ENCODE results near the gene EPYC.

The EPYC gene

GRCh38 chr12:90979951-90980350 lies 24.8 kb downstream of the EPYC start:
- TF ChIP-seq, protein P1, sequence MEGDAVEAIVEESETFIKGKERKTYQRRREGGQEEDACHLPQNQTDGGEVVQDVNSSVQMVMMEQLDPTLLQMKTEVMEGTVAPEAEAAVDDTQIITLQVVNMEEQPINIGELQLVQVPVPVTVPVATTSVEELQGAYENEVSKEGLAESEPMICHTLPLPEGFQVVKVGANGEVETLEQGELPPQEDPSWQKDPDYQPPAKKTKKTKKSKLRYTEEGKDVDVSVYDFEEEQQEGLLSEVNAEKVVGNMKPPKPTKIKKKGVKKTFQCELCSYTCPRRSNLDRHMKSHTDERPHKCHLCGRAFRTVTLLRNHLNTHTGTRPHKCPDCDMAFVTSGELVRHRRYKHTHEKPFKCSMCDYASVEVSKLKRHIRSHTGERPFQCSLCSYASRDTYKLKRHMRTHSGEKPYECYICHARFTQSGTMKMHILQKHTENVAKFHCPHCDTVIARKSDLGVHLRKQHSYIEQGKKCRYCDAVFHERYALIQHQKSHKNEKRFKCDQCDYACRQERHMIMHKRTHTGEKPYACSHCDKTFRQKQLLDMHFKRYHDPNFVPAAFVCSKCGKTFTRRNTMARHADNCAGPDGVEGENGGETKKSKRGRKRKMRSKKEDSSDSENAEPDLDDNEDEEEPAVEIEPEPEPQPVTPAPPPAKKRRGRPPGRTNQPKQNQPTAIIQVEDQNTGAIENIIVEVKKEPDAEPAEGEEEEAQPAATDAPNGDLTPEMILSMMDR (IDR thresholded peaks at IDR 0.05; ENCODE audit: borderline replicate concordance, insufficient read depth, low read depth, low read length): no peak

GRCh38 chr12:90979019-90979418 lies 25.8 kb downstream of the EPYC start:
- no peak overlapping the region for H3K4me3 ChIP-seq (ENCODE audit: low read depth, low read length)
- TF ChIP-seq, protein P1 (IDR thresholded peaks at IDR 0.05; ENCODE audit: borderline replicate concordance, insufficient read depth, low read depth, low read length): no peak

More at GRCh38 chr12:90979951-90980350, 24.8 kb downstream of the EPYC start:
- H3K4me3 ChIP-seq (ENCODE audit: low read depth, low read length): no peak overlapping the region

DNA sequence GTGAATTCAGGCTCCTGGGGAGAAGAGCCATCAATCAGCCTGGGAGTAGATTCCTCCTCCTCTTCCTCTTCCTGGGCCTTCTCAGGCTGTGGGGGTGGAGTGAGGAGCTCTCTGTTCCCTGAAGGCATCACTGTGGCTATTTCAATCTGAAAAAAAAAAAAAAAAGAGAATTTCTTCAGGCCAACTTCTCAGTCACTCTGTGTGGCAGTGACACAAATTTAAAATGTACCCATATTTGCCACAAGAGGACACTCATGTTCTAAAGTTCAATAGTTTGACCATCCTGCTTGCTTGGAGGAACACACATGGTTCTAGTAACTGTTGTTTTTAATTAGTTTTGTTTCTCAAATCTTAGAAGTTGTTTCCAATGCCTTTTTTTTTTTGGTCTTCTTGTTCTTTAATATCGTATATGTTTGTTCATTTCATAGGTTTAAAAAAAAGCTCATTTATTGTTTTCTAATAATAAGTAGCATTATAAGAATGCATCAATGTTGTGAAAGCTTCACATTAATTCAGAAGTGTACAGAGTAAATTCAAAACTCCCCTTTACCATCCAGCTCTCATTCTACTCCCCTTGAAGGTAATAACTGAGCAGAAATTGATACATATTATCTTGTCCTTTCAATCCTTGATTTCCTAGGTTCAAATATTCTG lies 26.5 kb downstream of the EPYC start:
- no peak overlapping the region for H3K4me3 ChIP-seq (ENCODE audit: low read depth, low read length)
- TF ChIP-seq, protein P1 (IDR thresholded peaks at IDR 0.05; ENCODE audit: borderline replicate concordance, insufficient read depth, low read depth, low read length): peak; percentile 45; the same call in 1 of the 2 replicates

- TF ChIP-seq, protein P1 (IDR thresholded peaks at IDR 0.05; ENCODE audit: borderline replicate concordance, insufficient read depth, low read depth, low read length): no peak
Observed at GRCh38 chr12:90977224-90977623, 27.5 kb downstream of the EPYC start.

GRCh38 chr12:90974286-90974685 lies 30.5 kb downstream of the EPYC start:
- no peak overlapping the region for H3K4me3 ChIP-seq (ENCODE audit: low read depth, low read length)
- TF ChIP-seq, protein P1 (IDR thresholded peaks at IDR 0.05; ENCODE audit: borderline replicate concordance, insufficient read depth, low read depth, low read length): no peak

More at GRCh38 chr12:90977224-90977623, 27.5 kb downstream of the EPYC start:
- no peak overlapping the region for H3K4me3 ChIP-seq (ENCODE audit: low read depth, low read length)

DNA sequence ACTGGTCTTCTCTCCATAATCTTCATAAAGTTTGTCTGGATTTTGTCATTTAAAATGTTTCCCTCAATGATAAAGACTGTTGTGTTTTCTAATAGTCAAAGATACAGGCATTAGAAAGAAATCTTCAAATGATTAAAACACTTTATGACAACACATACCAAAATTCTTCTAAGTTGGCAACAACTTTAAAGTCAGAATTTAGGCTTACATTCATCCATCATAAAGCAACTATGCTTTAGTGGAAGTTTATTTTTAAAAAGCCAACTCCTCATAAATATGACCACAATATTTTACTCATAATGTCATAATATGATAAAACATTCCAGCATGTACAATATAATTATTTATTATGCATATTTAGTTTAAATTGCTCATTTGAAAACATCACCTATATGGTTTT lies 32.5 kb downstream of the EPYC start:
- TF ChIP-seq, protein P1 (IDR thresholded peaks at IDR 0.05; ENCODE audit: borderline replicate concordance, insufficient read depth, low read depth, low read length): no peak
- no peak overlapping the region for H3K4me3 ChIP-seq (ENCODE audit: low read depth, low read length)

DNA sequence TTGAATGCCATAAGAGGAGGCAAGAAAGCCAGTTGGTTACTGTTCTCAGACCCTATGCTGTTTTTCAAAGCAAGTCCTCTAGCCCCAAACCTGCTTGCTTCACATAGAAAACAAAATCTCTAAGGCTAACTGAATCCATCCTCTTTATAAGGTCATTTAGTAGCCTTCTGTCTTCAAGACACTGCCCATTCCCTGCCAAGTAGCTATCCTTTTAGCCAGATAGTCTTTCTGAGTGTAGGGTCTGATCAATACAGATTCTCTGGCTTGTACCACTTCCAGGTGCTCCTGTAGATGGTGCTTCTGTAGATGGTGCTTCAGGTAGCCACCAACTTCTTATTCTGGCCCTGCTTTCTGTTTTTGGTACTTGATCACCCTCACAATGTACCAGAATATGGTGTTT lies 33.9 kb downstream of the EPYC start:
- no peak overlapping the region for H3K4me3 ChIP-seq (ENCODE audit: low read depth, low read length)
- TF ChIP-seq, protein P1 (IDR thresholded peaks at IDR 0.05; ENCODE audit: borderline replicate concordance, insufficient read depth, low read depth, low read length): no peak

All from GM12875 (cell line).